HepG2 (cell line): ENCODE results near the gene TNFAIP2. TPM values are rescaled to one million over a fixed set of nuclear protein-coding genes. Genes with fewer than 3 reads are reported as not detected.
A peak's percentile ranks its signal among the peaks of the same experiment; 100 is the strongest.

Experiments
- JARID2 ChIP-seq: sonication (generic); formaldehyde crosslinking; IDR thresholded peaks from 2 replicates; pipeline ENCODE4 v1.8.1; 2023; ENCODE audit warnings: missing genetic modification reagents, inconsistent platforms; ENCODE audit not compliant: insufficient replicate concordance
- NPAS2 ChIP-seq: sonication (generic); formaldehyde crosslinking; IDR thresholded peaks from 2 replicates; pipeline ENCODE4 v1.8.0; 2022; ENCODE audit warnings: mild to moderate bottlenecking, missing genetic modification reagents, borderline replicate concordance
- ZNF83 ChIP-seq: sonication (generic); formaldehyde crosslinking; IDR thresholded peaks from 2 replicates; pipeline ENCODE4 v1.4.0; 2020; ENCODE audit warnings: missing genetic modification reagents, mild to moderate bottlenecking, borderline replicate concordance
- polyA plus RNA-seq, 8 experiments: library from polyadenylated mRNA; depleted of rRNA in 3 of 8; stranded (reverse) in 7 of 8; unstranded in 1 of 8; fragments of >200 nt; fragmentation: Illumina TruSeq in 4 of 8; extraction: Trizol in 4 of 8; gene quantifications; 2 replicates each; pipeline versions ENCODE4 v1.2.1 to v1.2.3, GENCODE V29; 2011 to 2016; ENCODE audit warnings: low read depth in 4 of 8, missing spikeins in 1 of 8, mixed read lengths in 1 of 8; ENCODE audit not compliant: insufficient read depth in 1 of 8
- total RNA-seq, 5 experiments: library from RNA; depleted of rRNA; stranded (reverse); fragments of >200 nt; fragmentation: Illumina TruSeq; extraction: Trizol; gene quantifications; 2 replicates each; pipeline ENCODE4 v1.2.3, GENCODE V29; 2016; ENCODE audit warnings: low read depth in 1 of 5
- TF ChIP-seq, protein P1 (sequence below), 2 experiments: sonication (generic) in 1 of 2; formaldehyde crosslinking in 1 of 2; IDR thresholded peaks; 2 replicates each; pipeline versions ENCODE4 v1.6.1 to v1.9.0; 2014 to 2022; ENCODE audit warnings: antibody characterized with exemption in 1 of 2, borderline replicate concordance in 1 of 2, inconsistent platforms in 1 of 2, low read depth in 1 of 2, missing genetic modification reagents in 1 of 2
- TF ChIP-seq, protein P2 (sequence below): sonication (generic); formaldehyde crosslinking; IDR thresholded peaks from 2 replicates; pipeline ENCODE4 v1.8.1; 2023; ENCODE audit warnings: mild to moderate bottlenecking, missing genetic modification reagents, borderline replicate concordance

TNFAIP2 gene
- total and polyA plus RNA-seq, 2 of the 13 experiments (the other 11 are each of a cell fraction or from before 2014, with no cell fraction given) = 0.46 to 1.5 TPM

DNA sequence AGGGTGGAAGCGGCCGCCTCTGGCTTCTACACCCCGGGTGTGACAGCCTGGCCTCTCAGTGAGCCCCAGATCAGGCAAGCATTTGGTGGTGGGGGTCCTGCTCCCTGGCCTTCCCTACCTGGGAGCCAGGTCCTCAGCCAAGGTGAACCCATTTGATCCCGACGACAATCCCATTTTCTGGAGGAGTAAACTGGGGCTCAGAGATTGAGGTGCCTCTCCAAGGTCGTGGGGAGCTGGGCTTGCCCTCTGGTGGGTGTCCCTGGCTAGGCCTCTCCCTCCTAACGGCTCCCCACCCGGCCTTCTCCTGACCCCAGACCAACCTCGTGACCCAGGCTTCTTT is 31.4 kb upstream of the TNFAIP2 start (continued):
- TF ChIP-seq, protein P1, sequence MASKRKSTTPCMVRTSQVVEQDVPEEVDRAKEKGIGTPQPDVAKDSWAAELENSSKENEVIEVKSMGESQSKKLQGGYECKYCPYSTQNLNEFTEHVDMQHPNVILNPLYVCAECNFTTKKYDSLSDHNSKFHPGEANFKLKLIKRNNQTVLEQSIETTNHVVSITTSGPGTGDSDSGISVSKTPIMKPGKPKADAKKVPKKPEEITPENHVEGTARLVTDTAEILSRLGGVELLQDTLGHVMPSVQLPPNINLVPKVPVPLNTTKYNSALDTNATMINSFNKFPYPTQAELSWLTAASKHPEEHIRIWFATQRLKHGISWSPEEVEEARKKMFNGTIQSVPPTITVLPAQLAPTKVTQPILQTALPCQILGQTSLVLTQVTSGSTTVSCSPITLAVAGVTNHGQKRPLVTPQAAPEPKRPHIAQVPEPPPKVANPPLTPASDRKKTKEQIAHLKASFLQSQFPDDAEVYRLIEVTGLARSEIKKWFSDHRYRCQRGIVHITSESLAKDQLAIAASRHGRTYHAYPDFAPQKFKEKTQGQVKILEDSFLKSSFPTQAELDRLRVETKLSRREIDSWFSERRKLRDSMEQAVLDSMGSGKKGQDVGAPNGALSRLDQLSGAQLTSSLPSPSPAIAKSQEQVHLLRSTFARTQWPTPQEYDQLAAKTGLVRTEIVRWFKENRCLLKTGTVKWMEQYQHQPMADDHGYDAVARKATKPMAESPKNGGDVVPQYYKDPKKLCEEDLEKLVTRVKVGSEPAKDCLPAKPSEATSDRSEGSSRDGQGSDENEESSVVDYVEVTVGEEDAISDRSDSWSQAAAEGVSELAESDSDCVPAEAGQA (IDR thresholded peaks at IDR 0.05; ENCODE audit: low read depth) = no peak
- TF ChIP-seq, protein P1 (CRISPR knock-in tag; IDR thresholded peaks at IDR 0.05; ENCODE audit: borderline replicate concordance) = no peak
- TF ChIP-seq JARID2 = no peak
- TF ChIP-seq ZNF83 (CRISPR knock-in tag) = 0 out of 2 replicates have a peak, but pooled peaks have one; percentile 10
- no peak for TF ChIP-seq NPAS2 (CRISPR knock-in tag)
- TF ChIP-seq, protein P2, sequence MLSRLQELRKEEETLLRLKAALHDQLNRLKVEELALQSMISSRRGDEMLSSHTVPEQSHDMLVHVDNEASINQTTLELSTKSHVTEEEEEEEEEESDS (CRISPR knock-in tag) = no peak
- TF ChIP-seq, all 625 proteins: peak for 9
